ENCODE data around the gene RYR2. TPM values are rescaled to one million over a fixed set of nuclear protein-coding genes. Genes with fewer than 3 reads are reported as not detected.

The RYR2 gene
- total RNA-seq, 4 donors from 2014 or later = 0.13 to 2.5 (median 0.88) TPM

DNA sequence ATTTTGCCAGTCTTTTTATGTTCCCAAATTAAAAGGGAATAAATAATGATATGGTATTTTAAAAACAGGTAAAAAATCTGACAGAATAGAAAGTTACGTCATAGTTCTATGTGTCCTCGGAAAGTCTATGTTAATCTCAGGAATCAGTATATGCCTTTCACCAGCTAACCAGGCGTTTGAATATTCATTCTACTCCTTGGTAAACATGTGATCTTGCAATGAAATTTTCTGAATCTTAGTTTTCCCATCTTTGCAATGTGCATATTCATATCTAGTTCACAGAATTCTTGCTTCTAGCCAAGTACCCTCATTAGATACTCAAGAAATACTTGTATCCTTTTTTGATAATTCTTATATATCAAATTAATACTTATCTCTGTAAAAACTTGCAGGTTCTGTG is 669.3 kb downstream of the RYR2 start:
- no peaks in the 10 kb centered on the region for H3K9me3 ChIP-seq

GRCh38 chr1:237712082-237712481 is 670.1 kb downstream of the RYR2 start:
- Histone ChIP-seq H3K27me3 (no peaks in the 10 kb centered on the region), H3K4me3 (no peak overlapping the region), H3K27ac (no peak overlapping the region), H3K36me3 (no peaks in the 10 kb centered on the region), H3K9me3 (no peaks in the 10 kb centered on the region), H3K4me1 (peaks cover 0 to 5% (median 0%) of the 10 kb centered on the region in 4 donors)
- TF ChIP-seq POLR2A (IDR thresholded peaks at IDR 0.05) = no peak
- TF ChIP-seq, protein P1, sequence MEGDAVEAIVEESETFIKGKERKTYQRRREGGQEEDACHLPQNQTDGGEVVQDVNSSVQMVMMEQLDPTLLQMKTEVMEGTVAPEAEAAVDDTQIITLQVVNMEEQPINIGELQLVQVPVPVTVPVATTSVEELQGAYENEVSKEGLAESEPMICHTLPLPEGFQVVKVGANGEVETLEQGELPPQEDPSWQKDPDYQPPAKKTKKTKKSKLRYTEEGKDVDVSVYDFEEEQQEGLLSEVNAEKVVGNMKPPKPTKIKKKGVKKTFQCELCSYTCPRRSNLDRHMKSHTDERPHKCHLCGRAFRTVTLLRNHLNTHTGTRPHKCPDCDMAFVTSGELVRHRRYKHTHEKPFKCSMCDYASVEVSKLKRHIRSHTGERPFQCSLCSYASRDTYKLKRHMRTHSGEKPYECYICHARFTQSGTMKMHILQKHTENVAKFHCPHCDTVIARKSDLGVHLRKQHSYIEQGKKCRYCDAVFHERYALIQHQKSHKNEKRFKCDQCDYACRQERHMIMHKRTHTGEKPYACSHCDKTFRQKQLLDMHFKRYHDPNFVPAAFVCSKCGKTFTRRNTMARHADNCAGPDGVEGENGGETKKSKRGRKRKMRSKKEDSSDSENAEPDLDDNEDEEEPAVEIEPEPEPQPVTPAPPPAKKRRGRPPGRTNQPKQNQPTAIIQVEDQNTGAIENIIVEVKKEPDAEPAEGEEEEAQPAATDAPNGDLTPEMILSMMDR (IDR thresholded peaks at IDR 0.05) = no peak
- DNase-seq = no peak

More for the DNA sequence above, 669.3 kb downstream of the RYR2 start:
- no peaks in the 10 kb centered on the region for H3K27me3 ChIP-seq
- peaks cover 0 to 5% (median 0%) of the 10 kb centered on the region in 4 donors for H3K4me1 ChIP-seq
- no peaks in the 10 kb centered on the region for H3K36me3 ChIP-seq
- no peak overlapping the region for H3K4me3 ChIP-seq
- DNase-seq = no peak
- no peak for TF ChIP-seq POLR2A (IDR thresholded peaks at IDR 0.05)
- TF ChIP-seq, protein P1 (IDR thresholded peaks at IDR 0.05) = no peak
- H3K27ac ChIP-seq = no peak overlapping the region

GRCh38 chr1:237712586-237713157 is 670.7 kb downstream of the RYR2 start:
- H3K4me1 ChIP-seq = peaks cover 0 to 5% (median 0%) of the 10 kb centered on the region in 4 donors
- no peak overlapping the region for H3K27ac ChIP-seq
- DNase-seq = no peak
- no peak for TF ChIP-seq POLR2A (IDR thresholded peaks at IDR 0.05)
- TF ChIP-seq, protein P1 (IDR thresholded peaks at IDR 0.05) = no peak
- H3K27me3 ChIP-seq = no peaks in the 10 kb centered on the region
- no peaks in the 10 kb centered on the region for H3K9me3 ChIP-seq
- H3K4me3 ChIP-seq = no peak overlapping the region
- H3K36me3 ChIP-seq = no peaks in the 10 kb centered on the region

DNA sequence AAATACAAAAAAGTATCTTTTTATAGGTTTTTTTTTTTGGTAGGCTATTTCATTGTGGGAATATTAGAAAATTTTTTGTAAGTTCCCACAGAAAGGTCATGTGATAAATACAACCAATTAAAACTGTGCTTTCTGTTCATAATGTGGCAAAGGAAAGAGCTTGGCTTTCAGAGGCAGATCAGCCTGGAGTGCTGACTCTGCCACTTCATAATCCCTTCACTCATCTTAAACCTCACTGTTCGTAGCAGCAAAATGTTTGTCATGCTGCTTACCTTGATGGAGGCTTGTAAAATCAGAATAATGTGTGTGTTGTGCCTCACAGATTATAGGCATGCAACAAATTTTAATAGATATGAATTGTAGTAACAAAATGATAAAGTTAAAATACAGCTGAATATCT is 671.9 kb downstream of the RYR2 start:
- H3K27ac ChIP-seq = no peak overlapping the region
- no peak for DNase-seq

GRCh38 chr1:237717106-237717505 is 675.1 kb downstream of the RYR2 start:
- H3K27ac ChIP-seq = no peak overlapping the region
- no peak for TF ChIP-seq POLR2A (IDR thresholded peaks at IDR 0.05)
- TF ChIP-seq, protein P1 (IDR thresholded peaks at IDR 0.05) = no peak
- no peaks in the 10 kb centered on the region for H3K36me3 ChIP-seq
- no peaks in the 10 kb centered on the region for H3K9me3 ChIP-seq
- no peak for DNase-seq
- H3K4me1 ChIP-seq = no peaks in the 10 kb centered on the region
- H3K27me3 ChIP-seq = no peaks in the 10 kb centered on the region
- no peak overlapping the region for H3K4me3 ChIP-seq

More for the DNA sequence above, 671.9 kb downstream of the RYR2 start:
- Histone ChIP-seq H3K4me3 (no peak overlapping the region), H3K36me3 (no peaks in the 10 kb centered on the region), H3K27me3 (no peaks in the 10 kb centered on the region), H3K4me1 (peaks cover 0 to 1% (median 0%) of the 10 kb centered on the region in 4 donors), H3K9me3 (no peaks in the 10 kb centered on the region)
- TF ChIP-seq POLR2A (IDR thresholded peaks at IDR 0.05) = no peak
- TF ChIP-seq, protein P1 (IDR thresholded peaks at IDR 0.05) = no peak
